Loucy (cell line): Measurements from ENCODE around the gene POU2F1.

Source experiments
- EZH2phosphoT487 ChIP-seq: fragments of 200-600 bp; IDR thresholded peaks from 2 replicates; pipeline ENCODE4 v1.6.1; 2018; ENCODE audit warnings: antibody characterized with exemption, mild to moderate bottlenecking, moderate library complexity, borderline replicate concordance
- TF ChIP-seq, protein P1 (sequence below): fragments of 200-600 bp; sonication (generic); conservative IDR thresholded peaks from 2 replicates; pipeline ENCODE4 v1.5.1; 2014; ENCODE audit warnings: mild to moderate bottlenecking, antibody characterized with exemption, low read length

- TF ChIP-seq, protein P1, sequence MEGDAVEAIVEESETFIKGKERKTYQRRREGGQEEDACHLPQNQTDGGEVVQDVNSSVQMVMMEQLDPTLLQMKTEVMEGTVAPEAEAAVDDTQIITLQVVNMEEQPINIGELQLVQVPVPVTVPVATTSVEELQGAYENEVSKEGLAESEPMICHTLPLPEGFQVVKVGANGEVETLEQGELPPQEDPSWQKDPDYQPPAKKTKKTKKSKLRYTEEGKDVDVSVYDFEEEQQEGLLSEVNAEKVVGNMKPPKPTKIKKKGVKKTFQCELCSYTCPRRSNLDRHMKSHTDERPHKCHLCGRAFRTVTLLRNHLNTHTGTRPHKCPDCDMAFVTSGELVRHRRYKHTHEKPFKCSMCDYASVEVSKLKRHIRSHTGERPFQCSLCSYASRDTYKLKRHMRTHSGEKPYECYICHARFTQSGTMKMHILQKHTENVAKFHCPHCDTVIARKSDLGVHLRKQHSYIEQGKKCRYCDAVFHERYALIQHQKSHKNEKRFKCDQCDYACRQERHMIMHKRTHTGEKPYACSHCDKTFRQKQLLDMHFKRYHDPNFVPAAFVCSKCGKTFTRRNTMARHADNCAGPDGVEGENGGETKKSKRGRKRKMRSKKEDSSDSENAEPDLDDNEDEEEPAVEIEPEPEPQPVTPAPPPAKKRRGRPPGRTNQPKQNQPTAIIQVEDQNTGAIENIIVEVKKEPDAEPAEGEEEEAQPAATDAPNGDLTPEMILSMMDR = peak; percentile 67
- TF ChIP-seq EZH2phosphoT487 = no peak
Measured at GRCh38 chr1:167220537-167221125, at the start of gene POU2F1.
